NK-92 treated with Interleukin-12 subunit alpha and Interleukin-12 subunit beta, amount 100 ng/mL, for 24 hours (cell line): ENCODE measurements around the gene MAPK8.
"Not testable (repeated sequence)": the region's sequence is repeated elsewhere in the genome, so short reads cannot be mapped to it uniquely, and the experiment has no call there.

ENCODE experiments used
- DNase-seq: peaks from one replicate; lab custom pipeline; 2025; lab: John Stamatoyannopoulos, UW

The MAPK8 gene

DNA sequence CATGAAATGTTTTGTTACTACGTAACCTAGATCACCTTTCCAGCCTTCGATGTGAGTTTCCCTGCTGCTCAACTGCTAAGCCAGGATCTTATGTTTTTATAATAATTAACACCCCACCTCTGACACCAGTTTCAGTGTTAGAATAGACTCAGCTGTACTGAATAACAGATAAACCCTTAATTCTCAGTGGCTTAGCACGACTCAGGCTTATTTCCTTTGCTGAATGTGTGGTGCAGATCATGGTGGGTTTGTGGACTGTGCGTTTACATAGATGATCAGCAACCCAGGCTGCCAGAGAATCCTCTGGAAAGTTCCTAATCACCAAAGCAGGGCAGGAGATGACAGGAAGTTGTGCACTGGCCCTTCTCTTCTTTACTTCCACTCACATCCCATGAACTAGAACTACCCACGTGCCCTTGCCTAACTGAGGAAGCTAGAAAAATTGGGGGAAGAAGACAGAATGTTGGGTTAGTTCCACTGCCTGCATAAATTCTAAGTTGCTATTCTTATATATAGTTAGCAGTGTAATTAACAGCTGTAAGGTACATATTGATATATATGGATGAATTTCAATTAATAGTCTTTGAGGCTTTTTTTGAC is 111.8 kb downstream of the MAPK8 start:
- no peak for DNase-seq

GRCh38 chr10:48419714-48420113 is 113.2 kb downstream of the MAPK8 start:
- no peak for DNase-seq

DNA sequence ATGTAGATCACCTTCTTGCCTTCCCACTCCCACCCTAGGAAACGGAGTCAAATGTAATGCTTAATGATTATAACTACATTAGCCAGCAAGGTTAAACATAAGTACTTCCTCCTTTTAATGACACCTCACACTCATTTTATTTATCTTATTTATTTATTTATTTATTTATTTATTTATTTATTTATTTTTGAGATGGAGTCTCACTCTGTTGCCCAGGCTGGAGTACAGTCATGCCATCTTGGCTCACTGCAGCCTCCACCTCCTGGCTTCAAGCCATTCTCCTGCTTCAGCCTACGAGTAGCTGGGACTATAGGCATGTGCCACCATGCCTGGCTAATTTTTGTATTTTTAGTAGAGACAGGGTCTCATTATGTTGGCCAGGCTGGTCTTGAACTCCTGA is 115.4 kb downstream of the MAPK8 start:
- not testable (repeated sequence) for DNase-seq

DNA sequence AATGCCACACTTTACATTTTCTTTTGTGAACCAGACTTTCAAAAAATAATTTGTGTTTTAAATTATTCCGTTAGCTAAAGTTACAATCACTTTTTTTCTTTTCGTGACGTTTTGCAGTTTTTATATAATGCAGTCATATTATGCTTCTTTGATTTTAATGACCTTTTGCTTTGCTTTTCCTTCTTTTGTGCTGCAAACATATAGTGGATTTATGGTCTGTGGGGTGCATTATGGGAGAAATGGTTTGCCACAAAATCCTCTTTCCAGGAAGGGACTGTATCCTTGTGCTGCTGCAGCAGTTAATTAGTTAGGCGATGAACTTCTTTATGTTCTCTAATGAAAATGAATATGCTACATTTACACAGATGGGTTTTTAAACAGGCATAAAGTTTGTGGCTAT is 117.4 kb downstream of the MAPK8 start:
- DNase-seq, result no peak

DNA sequence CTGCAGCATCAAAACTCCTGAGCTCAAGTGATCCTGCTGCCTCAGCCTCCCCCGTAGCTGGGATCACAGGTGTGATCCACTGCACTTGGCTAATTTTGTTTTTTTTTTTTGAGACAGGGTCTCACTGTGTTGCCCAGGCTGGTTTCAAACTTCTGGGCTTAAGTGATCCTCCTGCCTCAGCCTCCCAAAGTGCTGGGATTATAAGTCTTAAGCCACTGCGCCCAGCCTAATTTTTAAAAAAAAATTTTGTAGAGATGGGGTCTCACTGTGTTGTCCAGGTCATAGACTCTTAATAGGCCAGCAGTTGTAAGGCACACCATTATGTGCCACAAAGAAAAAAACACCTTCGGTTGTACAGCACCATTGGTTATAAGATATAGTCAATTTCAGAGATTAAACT is 122.4 kb downstream of the MAPK8 start:
- DNase-seq, result no peak

GRCh38 chr10:48429309-48429708 is 122.8 kb downstream of the MAPK8 start:
- no peak for DNase-seq

DNA sequence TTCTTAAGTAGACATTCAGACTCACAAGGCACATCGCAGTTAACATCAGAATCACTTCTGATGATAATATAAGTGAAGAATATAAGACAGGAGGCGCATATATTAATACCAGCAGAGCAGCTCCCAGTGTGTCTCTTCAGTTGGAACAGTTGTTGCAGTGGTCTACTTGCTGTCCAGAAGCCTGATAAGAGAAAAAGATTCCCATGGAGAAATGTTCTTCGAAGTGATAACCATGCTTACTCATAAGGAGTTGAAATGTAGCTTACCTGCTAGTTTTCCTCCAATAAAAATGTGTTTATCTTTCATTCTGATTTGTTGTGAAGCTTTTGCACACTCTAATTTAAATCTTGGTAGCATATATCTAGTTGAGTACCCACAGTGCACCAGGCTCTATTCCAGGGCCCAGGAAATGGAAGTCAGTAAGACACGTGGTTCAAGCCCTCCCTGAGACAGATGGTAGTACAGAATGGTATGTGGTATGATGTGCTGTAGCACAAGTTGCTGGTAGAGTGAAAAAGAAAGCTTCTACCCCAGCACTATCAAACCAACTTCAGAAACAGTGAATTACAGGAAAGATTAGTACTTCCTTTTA is 124.0 kb downstream of the MAPK8 start:
- DNase-seq, result no peak

- no peak for DNase-seq
Observed at GRCh38 chr10:48431871-48432270, 125.4 kb downstream of the MAPK8 start.

DNA sequence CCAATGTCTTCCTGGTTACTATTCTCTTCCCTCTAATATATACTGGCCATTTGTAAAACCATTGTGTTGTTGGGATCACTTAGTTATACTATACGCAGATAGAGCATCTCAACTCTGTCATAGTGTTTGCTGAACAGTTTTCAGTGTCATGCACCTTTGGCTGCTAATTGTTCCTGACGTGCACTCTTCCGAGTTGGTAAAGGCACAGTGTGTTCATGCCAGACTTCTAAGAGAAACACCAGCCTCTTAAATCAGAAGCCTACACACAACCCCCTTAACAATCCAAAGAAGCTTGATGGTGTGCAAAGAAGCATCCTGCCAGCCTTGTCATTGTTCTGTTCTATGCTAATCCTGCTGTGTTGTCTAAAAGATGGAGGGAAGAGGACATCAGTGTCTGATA is 131.1 kb downstream of the MAPK8 start:
- no peak for DNase-seq

GRCh38 chr10:48439031-48439430 is 132.6 kb downstream of the MAPK8 start:
- DNase-seq, result no peak

- DNase-seq, result no peak
Observed at GRCh38 chr10:48439581-48440041, 133.1 kb downstream of the MAPK8 start.

- DNase-seq, result no peak
Observed at GRCh38 chr10:48440771-48441170, 134.3 kb downstream of the MAPK8 start.

DNA sequence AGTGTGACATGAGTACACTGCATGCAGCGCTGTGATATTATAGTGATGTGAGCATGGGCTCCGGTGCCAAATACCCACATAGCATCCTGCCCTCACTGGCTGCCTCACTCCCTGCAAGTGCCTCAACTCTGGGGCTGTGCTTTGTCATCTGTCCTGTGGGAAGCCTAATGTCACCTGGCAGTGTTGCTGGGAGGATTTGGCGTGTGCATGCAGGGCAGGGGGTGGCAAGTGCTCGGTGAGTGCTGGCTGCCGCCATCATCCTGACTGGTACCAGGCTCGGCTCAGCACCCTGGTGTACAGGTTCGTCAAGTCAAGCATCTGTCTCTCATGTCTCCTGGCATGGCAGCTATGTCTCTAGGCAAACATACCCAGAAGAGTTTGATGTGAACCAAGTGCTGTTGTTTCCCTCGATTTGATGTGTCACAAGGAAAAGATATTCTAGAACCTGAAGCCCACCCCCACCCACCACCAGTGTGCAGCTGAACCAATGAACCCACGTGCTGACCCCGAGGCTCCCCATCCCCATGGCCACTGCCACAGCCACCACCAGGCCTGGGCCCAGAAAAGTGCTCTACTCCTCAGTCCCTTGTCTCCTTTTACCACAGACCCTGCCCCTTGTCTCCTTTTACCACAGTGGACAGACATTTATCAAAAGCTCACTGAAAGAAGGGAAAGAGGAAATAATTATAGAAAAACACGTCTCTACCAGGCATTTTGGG is 135.8 kb downstream of the MAPK8 start:
- no peak for DNase-seq

DNA sequence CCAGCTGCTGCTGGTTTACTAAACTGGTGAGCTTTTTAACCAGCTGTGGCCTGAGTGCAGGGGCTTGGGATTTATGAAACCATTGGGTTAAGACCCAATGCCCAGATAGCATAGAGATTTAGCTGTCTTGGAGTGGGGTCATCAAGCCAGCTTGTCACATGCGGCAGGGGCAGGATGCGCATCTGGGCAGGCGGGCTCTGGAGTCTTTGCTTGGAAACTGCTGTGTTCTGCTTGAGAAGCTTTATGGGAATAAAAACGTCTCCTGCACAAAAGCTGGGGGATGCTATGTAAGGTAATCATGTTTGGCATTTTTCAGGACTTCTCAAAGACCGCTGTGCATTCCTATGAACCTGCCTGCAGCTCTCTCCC is 136.3 kb downstream of the MAPK8 start:
- DNase-seq, result no peak

GRCh38 chr10:48444266-48444665 is 137.8 kb downstream of the MAPK8 start:
- no peak for DNase-seq

GRCh38 chr10:48444861-48445841 is 138.7 kb downstream of the MAPK8 start:
- no peak for DNase-seq

DNA sequence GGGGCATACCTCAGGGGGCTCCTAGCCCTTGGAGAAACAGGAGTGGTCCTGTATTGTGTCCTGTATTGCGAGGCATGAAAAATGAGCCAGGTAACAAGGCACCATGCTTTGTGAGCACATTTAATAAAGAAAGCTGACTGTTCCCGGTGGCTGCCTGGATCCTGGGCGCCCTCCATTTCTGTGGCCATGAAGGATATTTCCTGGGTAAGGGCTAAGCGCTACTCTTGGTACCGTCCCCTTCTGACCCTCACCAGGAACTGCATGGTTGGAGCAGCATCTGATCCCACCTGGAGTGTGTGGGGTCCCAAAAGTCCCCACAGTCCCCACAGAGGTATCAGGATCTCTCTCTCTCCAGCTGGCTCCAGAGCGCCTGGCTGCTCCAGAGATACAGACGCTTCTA is 139.5 kb downstream of the MAPK8 start:
- no peak for DNase-seq

DNA sequence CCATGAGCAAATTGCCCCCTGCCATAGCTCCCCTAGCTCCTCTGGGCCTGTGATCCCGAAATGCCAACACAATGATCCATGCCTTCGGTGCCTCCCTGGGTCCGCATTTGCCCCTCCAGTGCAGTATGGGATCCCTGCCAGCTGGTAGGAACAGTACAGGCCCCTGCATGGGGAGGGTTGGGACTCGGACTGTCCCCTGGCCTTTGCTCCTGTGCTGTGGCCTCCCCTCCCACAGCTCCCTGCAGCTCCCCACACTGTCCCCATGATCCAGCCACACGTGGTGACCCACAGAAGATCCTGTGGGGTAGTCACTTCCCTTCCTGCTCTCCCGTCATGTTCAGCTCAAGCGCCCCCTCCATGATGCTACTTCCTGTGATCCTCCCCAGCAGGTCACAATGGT is 140.3 kb downstream of the MAPK8 start:
- DNase-seq, result no peak

DNA sequence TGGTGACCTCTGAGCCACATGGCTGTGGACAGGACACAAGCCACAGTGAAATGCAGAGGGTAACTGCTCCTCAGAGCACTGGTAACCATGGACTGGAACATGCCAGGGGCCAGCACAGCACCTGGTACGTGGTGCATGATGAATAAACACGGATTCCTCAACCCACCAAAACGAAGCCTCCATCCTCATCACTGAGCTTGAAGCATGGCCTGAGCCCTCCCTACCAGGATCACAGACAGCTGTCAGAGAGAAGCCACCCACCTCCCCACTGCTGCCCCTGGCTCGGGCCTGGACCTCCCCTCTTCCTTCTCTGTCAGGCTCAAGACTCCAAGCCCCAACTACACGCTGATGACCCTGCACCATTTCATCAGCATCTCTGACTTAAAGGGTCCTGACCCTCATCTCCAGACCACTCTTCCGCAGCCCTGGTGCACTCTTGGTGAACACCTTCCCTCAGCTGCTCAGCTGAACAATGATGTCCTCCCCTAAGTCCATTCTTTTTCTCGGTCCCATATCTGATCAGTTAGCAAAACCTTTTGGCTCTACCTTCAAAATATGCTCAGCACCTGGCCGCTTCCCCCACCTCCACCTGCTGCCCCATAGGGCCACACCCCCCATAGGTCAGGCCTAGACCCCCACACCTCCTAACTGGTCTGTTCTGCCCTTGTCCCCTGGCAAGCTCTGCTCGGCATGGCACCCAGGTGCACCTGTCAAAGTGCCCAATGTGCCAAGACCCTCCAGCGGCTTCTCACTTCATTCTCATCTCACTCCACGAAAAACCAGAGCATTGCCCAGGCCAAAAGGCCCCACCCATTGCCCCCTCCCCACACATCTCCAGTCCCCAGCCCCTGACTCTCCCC is 141.1 kb downstream of the MAPK8 start:
- no peak for DNase-seq

GRCh38 chr10:48448796-48449195 is 142.3 kb downstream of the MAPK8 start:
- DNase-seq, result no peak

DNA sequence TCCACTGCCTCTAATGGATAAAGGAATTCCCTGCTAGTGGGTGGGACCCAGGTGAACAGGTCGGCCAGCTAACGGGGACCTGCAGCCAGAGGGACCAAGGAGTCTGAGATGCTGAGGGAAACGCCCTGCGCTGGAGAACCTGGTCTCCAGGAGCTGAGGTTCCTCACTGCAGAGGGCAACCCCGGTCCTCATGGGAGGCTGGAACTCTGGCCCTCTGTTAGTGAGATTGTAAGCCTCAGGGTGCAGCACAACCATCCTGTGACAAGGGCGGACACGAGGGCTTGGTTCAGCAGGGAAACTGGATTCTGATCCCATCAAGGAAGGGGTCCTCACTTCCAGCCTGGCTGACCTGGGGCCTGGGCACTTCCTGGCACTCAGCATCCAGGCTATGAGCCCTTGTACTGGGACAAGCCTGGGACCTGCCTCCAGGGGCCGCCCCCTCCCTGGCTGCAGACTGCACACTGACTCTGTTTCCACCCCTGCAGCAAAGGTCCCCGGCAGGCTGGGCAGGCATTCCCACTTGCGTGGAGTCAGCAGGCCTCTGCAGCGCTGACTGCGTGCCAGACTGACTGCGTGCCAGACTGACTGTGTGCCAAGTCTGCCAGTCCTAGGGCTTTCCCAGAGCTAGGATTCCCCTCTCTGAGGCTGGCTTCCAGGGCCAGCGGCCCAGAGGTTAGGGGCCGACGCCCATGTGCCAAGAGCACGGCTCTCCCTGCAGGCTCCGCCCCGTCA is 143.2 kb downstream of the MAPK8 start:
- no peak for DNase-seq
